Right atrium auricular region (tissue), 2 donors: Measurements from ENCODE around the gene GNAZ. TPM values are rescaled to one million over a fixed set of nuclear protein-coding genes. Genes with fewer than 3 reads are reported as not detected.

Experiments
- DNase-seq: peaks from one replicate; pipeline ENCODE4 v3.0.0-alpha.2; 2019; ENCODE audit warnings: low spot score
- H3K27ac ChIP-seq, 2 donors: fragments of 200-600 bp; sonication (generic); 1 replicate in 1 of 2; 2 replicates in 1 of 2; pipeline ENCODE4 v1.5.1; 2016 to 2019
- H3K27me3 ChIP-seq, 2 donors: fragments of 200-600 bp; sonication (generic); one replicate each; pipeline versions ENCODE4 v1.5.1 to v1.6.0; 2017 to 2019
- H3K36me3 ChIP-seq: fragments of 200-600 bp; sonication (generic); one replicate; pipeline ENCODE4 v1.5.1; 2016
- H3K4me1 ChIP-seq, 2 donors: fragments of 200-600 bp; sonication (generic); one replicate each; pipeline versions ENCODE4 v1.5.1 to v1.6.0; 2017 to 2019
- H3K4me3 ChIP-seq, 2 donors: fragments of 200-600 bp; sonication (generic); 1 replicate in 1 of 2; 2 replicates in 1 of 2; pipeline ENCODE4 v1.5.1; 2017 to 2019; ENCODE audit warnings: mild to moderate bottlenecking in 1 of 2, moderate library complexity in 1 of 2
- H3K9me3 ChIP-seq, 2 donors: fragments of 200-600 bp; sonication (generic); one replicate each; pipeline ENCODE4 v1.5.1; 2019
- CTCF ChIP-seq, 2 donors: fragments of 200-600 bp; sonication (generic); IDR thresholded peaks; one replicate each; pipeline ENCODE4 v1.5.1; 2019; ENCODE audit warnings: antibody characterized with exemption in 2 of 2
- total RNA-seq, 2 donors: library from RNA; depleted of rRNA; stranded (reverse); fragments of >200 nt; gene quantifications; one replicate each; pipeline ENCODE4 v1.1.0, GENCODE V29; 2016

Gene GNAZ
- total RNA-seq, 2 donors from 2014 or later: 1.9 to 3.2 TPM

DNA sequence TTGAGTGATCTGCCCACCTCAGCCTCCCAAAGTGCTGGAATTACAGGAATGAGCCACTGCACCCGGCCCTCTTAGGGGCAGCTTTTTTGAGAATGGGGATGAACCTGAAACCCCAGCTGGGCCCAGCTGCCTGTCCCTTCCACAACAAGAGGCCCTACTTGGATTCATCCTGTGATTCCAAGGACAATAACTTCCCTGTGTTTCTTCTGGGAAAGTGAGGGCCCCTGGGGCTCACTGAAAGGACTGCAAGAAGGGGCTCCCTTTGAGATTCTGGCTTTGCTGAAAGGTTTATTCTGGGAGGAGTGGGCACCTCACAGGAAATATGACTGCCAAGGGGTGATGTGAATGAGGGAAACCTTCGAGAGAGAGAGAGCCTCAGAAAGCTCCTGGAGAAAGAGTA is 12.3 kb upstream of the GNAZ start:
- Histone ChIP-seq H3K4me1 (no peaks in the 10 kb centered on the region), H3K27ac (no peak overlapping the region), H3K27me3 (no peaks in the 10 kb centered on the region), H3K36me3 (no peaks in the 10 kb centered on the region), H3K9me3 (peaks cover 0 to 12% of the 10 kb centered on the region in 2 donors), H3K4me3 (no peak overlapping the region)
- no peak for TF ChIP-seq CTCF (IDR thresholded peaks at IDR 0.05)
- peak; percentile 32 for DNase-seq

GRCh38 chr22:23058481-23059283 is 11.6 kb upstream of the GNAZ start:
- no peak for TF ChIP-seq CTCF (IDR thresholded peaks at IDR 0.05)
- Histone ChIP-seq H3K27me3 (no peaks in the 10 kb centered on the region), H3K36me3 (no peaks in the 10 kb centered on the region), H3K4me3 (no peak overlapping the region), H3K9me3 (peaks cover 0 to 12% of the 10 kb centered on the region in 2 donors), H3K27ac (no peak overlapping the region), H3K4me1 (no peaks in the 10 kb centered on the region)
- DNase-seq: peak; percentile 47

- Histone ChIP-seq H3K36me3 (no peaks in the 10 kb centered on the region), H3K27me3 (no peaks in the 10 kb centered on the region), H3K4me1 (no peaks in the 10 kb centered on the region), H3K4me3 (no peak overlapping the region), H3K9me3 (peaks cover 0 to 12% of the 10 kb centered on the region in 2 donors), H3K27ac (no peak overlapping the region)
- no peak for TF ChIP-seq CTCF (IDR thresholded peaks at IDR 0.05)
- peak; percentile 28 for DNase-seq
Observed at GRCh38 chr22:23059284-23059948, 10.9 kb upstream of the GNAZ start.

GRCh38 chr22:23060612-23061400 is 9.5 kb upstream of the GNAZ start:
- TF ChIP-seq CTCF (IDR thresholded peaks at IDR 0.05): no peak
- DNase-seq: peak; percentile 40
- Histone ChIP-seq H3K4me1 (no peaks in the 10 kb centered on the region), H3K9me3 (peaks cover 0 to 10% of the 10 kb centered on the region in 2 donors), H3K36me3 (no peaks in the 10 kb centered on the region), H3K27ac (no peak overlapping the region), H3K27me3 (no peaks in the 10 kb centered on the region), H3K4me3 (no peak overlapping the region)

DNA sequence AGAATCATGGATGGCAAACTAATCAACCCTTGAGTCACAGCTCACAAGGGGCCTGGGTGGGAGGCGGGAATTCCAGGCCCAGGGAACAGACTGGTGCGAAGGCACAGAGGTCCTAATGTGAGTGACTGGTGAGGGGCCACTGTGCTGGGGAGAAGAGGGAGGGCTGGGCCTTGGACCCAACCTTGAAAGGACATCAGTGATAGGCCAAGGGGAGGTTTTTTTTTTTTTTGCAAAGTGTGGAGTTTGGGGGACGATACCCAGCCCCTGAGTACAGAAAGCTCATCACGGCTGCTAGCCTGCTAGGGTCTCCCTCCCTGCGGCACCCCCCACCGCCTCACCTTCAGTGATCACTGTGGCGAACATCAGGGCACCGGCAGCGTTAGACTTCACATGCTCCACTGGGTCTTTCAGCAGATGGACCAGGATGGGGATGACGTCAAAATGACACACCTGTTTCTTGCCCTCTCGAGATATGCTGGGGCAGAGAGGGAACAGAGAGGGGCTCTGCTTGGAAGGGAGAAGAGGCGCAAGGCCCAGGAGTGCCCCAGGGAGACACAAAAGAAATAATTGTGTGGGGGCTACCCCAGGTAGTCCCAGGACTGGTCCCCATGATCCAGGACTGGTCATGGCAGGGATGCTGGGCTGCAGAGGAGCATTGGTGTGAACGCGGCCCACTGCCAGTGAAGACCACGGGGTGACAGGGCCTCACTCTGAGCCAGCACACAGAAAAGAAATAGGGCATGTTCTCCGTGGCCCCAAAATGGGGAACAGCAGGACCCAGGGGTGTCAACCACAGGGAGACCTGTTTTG is 8.6 kb upstream of the GNAZ start:
- TF ChIP-seq CTCF (IDR thresholded peaks at IDR 0.05): no peak
- Histone ChIP-seq H3K36me3 (no peaks in the 10 kb centered on the region), H3K27ac (no peak overlapping the region), H3K4me1 (no peaks in the 10 kb centered on the region), H3K27me3 (no peaks in the 10 kb centered on the region), H3K9me3 (peaks cover 0 to 2% of the 10 kb centered on the region in 2 donors), H3K4me3 (no peak overlapping the region)
- peak; percentile 46 for DNase-seq
